Spleen (tissue), 11 donors: ENCODE data around the gene EDNRA. TPM values are rescaled to one million over a fixed set of nuclear protein-coding genes. Genes with fewer than 3 reads are reported as not detected.

Experiments
- DNase-seq: peaks from one replicate; pipeline ENCODE4 v3.0.0-alpha.2; 2020
- H3K27ac ChIP-seq, 8 donors: fragments of 200-600 bp; sonication (generic) in 7 of 8; 1 replicate in 4 of 8; 2 replicates in 4 of 8; pipeline versions ENCODE4 v1.5.0 to v1.8.0; 2016 to 2021; ENCODE audit warnings: inconsistent platforms in 4 of 8, mild to moderate bottlenecking in 4 of 8, moderate library complexity in 1 of 8
- H3K27me3 ChIP-seq, 7 donors: fragments of 200-600 bp; sonication (generic) in 6 of 7; replicated peaks in 1 of 7; 1 replicate in 4 of 7; 2 replicates in 3 of 7; pipeline versions ENCODE4 v1.5.0 to v1.8.0; 2016 to 2021; ENCODE audit warnings: inconsistent platforms in 3 of 7, mild to moderate bottlenecking in 1 of 7
- H3K36me3 ChIP-seq, 6 donors: fragments of 200-600 bp; sonication (generic) in 5 of 6; 1 replicate in 4 of 6; 2 replicates in 2 of 6; pipeline versions ENCODE4 v1.5.0 to v1.8.0; 2016 to 2021; ENCODE audit warnings: inconsistent platforms in 2 of 6
- H3K4me1 ChIP-seq, 6 donors: fragments of 200-600 bp; sonication (generic) in 5 of 6; 1 replicate in 3 of 6; 2 replicates in 3 of 6; pipeline versions ENCODE4 v1.5.0 to v1.8.0; 2016 to 2021; ENCODE audit warnings: inconsistent platforms in 3 of 6
- H3K4me3 ChIP-seq, 8 donors: fragments of 200-600 bp; sonication (generic) in 7 of 8; 1 replicate in 4 of 8; 2 replicates in 4 of 8; pipeline versions ENCODE4 v1.5.0 to v1.8.0; 2016 to 2021; ENCODE audit warnings: inconsistent platforms in 4 of 8, mild to moderate bottlenecking in 4 of 8, moderate library complexity in 2 of 8
- H3K9me3 ChIP-seq, 8 donors: fragments of 200-600 bp; sonication (generic) in 7 of 8; 1 replicate in 4 of 8; 2 replicates in 4 of 8; pipeline versions ENCODE4 v1.5.0 to v1.8.0; 2016 to 2021; ENCODE audit warnings: inconsistent platforms in 4 of 8
- POLR2A ChIP-seq, 3 donors: fragments of 450-650 bp; IDR thresholded peaks; one replicate each; pipeline ENCODE4 v1.5.1; 2017; ENCODE audit warnings: antibody characterized with exemption in 3 of 3, mild to moderate bottlenecking in 1 of 3
- POLR2AphosphoS5 ChIP-seq, 3 donors: sonication (generic); formaldehyde crosslinking; IDR thresholded peaks; one replicate each; pipeline ENCODE4 v1.5.1; 2017; ENCODE audit warnings: antibody characterized with exemption in 3 of 3
- WGBS, 5 donors: extraction: QIAGEN DNeasy Blood & Tissue Kit in 3 of 5; methylation state at CpG; one replicate each; pipeline versions ENCODE4 v1.1.5 to v1.1.7; 2013 to 2018; 5-methylcytosine and 5-hydroxymethylcytosine counted together
- intact Hi-C: fragments of 100-400 bp; cut with DNase I; formaldehyde crosslinking; loops from one replicate; pipeline ENCODE4 v1.15.0; 2023; ENCODE audit warnings: low total_unique reads
- polyA plus RNA-seq, 3 donors: library from polyadenylated mRNA; stranded (reverse); fragments of 200-250 nt; gene quantifications; one replicate each; pipeline ENCODE4 v1.2.1, GENCODE V29; 2013
- total RNA-seq, 7 donors: library from RNA; depleted of rRNA in 3 of 7; stranded (reverse); fragments of >200 nt in 3 of 7; fragmentation: NEBNext Ultra II Directional in 4 of 7; extraction: Animal tissue kit (Norgen Biotek cat#: 25700) in 4 of 7; gene quantifications; one replicate each; pipeline versions ENCODE4 v1.1.0 to v1.2.1, GENCODE V29; 2016 to 2021
- TF ChIP-seq, protein P1 (sequence below), 11 experiments: fragments of 200-600 bp in 7 of 11; fragments of 450-650 bp in 4 of 11; sonication (generic) in 4 of 11; IDR thresholded peaks in 8 of 11; conservative IDR thresholded peaks in 3 of 11; 1 replicate in 7 of 11; 2 replicates in 4 of 11; pipeline versions ENCODE4 v1.4.0 to v1.8.0; 2016 to 2021; ENCODE audit warnings: antibody characterized with exemption in 11 of 11, inconsistent platforms in 4 of 11, mild to moderate bottlenecking in 1 of 11
- donor health status: healthy with polysubstance abuse.
- donor health status: DM: no; HTN: no; CAD: no; lungs with moderate emphysema.
- donor health status: DM: no; HTN: no; CAD: no.
- donor health status: Bipolar disorder and iron deficiency.
- donor health status: healthy.
- donor health status: DM: no; HTN: no; CAD: no.
- donor health status: DM: yes; HTN: yes; CAD: no.

The EDNRA gene
- total and polyA plus RNA-seq, 10 donors = 1.0 to 21.4 (median 8.7) TPM

DNA sequence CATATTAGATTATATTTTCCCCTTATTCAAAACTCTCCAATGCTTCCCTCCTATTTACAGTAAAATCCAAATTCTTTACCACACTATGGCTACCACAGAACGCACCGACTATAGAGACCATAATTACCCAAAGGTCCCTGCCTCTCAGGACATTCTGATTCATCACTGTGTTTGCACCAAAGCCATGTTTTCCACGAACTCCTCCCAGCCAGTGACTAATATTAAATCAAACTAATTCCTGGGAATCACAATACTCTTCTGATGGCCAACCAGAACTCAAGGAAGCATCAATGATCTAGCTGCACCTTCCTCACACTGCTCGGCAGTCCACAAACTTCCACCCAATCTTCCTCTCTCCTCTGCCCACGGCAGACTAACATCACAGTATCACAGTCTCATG is 24.2 kb upstream of the EDNRA start:
- no peak for TF ChIP-seq POLR2AphosphoS5 (IDR thresholded peaks at IDR 0.05)
- TF ChIP-seq POLR2A (IDR thresholded peaks at IDR 0.05) = no peak
- TF ChIP-seq, protein P1, sequence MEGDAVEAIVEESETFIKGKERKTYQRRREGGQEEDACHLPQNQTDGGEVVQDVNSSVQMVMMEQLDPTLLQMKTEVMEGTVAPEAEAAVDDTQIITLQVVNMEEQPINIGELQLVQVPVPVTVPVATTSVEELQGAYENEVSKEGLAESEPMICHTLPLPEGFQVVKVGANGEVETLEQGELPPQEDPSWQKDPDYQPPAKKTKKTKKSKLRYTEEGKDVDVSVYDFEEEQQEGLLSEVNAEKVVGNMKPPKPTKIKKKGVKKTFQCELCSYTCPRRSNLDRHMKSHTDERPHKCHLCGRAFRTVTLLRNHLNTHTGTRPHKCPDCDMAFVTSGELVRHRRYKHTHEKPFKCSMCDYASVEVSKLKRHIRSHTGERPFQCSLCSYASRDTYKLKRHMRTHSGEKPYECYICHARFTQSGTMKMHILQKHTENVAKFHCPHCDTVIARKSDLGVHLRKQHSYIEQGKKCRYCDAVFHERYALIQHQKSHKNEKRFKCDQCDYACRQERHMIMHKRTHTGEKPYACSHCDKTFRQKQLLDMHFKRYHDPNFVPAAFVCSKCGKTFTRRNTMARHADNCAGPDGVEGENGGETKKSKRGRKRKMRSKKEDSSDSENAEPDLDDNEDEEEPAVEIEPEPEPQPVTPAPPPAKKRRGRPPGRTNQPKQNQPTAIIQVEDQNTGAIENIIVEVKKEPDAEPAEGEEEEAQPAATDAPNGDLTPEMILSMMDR (IDR thresholded peaks at IDR 0.05 in 8 of 11, conservative IDR thresholded peaks at IDR 0.05 in 3 of 11) = no peak
- Histone ChIP-seq H3K27me3 (no peaks in the 10 kb centered on the region), H3K4me1 (no peaks in the 10 kb centered on the region), H3K27ac (no peak overlapping the region), H3K36me3 (no peaks in the 10 kb centered on the region), H3K9me3 (no peaks in the 10 kb centered on the region), H3K4me3 (no peak overlapping the region)
- intact Hi-C loops = no loop called here
- 75 to 88% (median 83%) methylated on average over 5 of the region's 5 CpGs for WGBS, 5 donors
- no peak for DNase-seq

DNA sequence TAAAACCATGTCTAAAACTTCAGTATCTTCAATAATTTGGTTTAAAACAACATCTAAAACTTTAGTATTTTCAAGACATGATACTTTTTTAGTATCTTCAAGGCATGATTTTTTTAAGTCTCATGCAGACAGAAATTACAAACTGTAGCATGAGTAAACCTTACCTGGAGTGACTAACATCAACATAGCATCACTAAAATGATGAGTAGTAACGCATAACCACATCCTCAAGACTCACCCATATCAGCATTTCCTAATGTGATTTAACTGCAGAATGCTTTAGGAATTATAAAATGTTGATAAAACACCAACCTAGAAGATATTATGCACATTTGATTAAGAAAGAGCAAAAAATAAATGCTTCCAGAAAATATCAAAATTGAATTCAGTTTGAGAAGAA is 19.7 kb upstream of the EDNRA start:
- intact Hi-C loops = no loop called here
- no peaks in the 10 kb centered on the region for H3K36me3 ChIP-seq
- no peak overlapping the region for H3K4me3 ChIP-seq
- 76 to 90% (median 81%) methylated on average over 1 of the region's 1 CpG for WGBS, 5 donors
- TF ChIP-seq, protein P1 (IDR thresholded peaks at IDR 0.05 in 8 of 11, conservative IDR thresholded peaks at IDR 0.05 in 3 of 11) = no peak
- TF ChIP-seq POLR2AphosphoS5 (IDR thresholded peaks at IDR 0.05) = no peak
- no peak for TF ChIP-seq POLR2A (IDR thresholded peaks at IDR 0.05)
- no peaks in the 10 kb centered on the region for H3K4me1 ChIP-seq
- H3K27ac ChIP-seq = no peak overlapping the region
- no peaks in the 10 kb centered on the region for H3K27me3 ChIP-seq
- DNase-seq = no peak
- H3K9me3 ChIP-seq = peaks cover 0 to 9% (median 8%) of the 10 kb centered on the region in 8 donors

DNA sequence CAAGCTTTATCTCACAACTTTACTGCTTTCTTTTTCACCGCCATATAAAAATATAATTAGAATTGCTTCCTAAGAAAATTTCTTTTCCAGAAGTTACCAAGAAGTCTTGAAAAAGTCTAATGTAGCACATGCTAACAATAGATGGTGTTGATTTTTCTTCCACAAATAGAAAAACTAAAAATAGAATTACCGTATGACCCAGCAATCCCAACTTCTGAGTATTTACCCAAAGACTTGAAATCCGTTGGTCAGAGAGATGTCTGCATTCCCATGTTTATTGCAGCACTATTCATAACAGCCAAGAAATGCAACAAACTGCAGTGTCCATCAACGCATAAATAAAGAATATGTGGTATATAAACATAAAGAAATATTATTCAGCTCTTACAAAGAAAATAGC is 17.8 kb upstream of the EDNRA start:
- intact Hi-C loops = no loop called here
- Histone ChIP-seq H3K36me3 (no peaks in the 10 kb centered on the region), H3K27ac (no peak overlapping the region), H3K27me3 (no peaks in the 10 kb centered on the region), H3K4me3 (no peak overlapping the region), H3K9me3 (peaks cover 0 to 9% (median 8%) of the 10 kb centered on the region in 8 donors), H3K4me1 (no peaks in the 10 kb centered on the region)
- WGBS, 5 donors = 72 to 87% (median 83%) methylated on average over 4 of the region's 4 CpGs
- DNase-seq = no peak
- TF ChIP-seq POLR2AphosphoS5 (IDR thresholded peaks at IDR 0.05) (no peak), POLR2A (IDR thresholded peaks at IDR 0.05) (no peak)
- TF ChIP-seq, protein P1 (IDR thresholded peaks at IDR 0.05 in 8 of 11, conservative IDR thresholded peaks at IDR 0.05 in 3 of 11) = no peak

DNA sequence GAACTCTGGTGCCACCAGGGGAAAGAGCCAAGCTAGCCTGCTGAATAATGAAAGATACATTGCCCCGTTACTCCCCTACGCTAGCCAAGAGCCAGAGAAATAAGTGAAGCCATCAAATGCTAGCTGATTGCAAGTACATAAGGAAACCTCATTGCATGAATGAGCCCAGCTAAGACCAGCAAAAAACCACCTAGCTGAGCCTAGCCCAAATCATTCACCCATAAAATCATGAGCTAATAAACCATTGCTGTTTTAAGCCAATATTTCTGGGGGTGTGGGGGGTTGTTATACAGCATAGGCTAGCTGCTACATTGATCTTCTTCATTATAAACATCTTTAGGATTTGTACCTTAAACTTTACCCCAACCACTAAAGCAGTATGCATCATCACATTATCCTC is 15.4 kb upstream of the EDNRA start:
- TF ChIP-seq, protein P1 (IDR thresholded peaks at IDR 0.05 in 8 of 11, conservative IDR thresholded peaks at IDR 0.05 in 3 of 11) = no peak
- TF ChIP-seq POLR2AphosphoS5 (IDR thresholded peaks at IDR 0.05) (no peak), POLR2A (IDR thresholded peaks at IDR 0.05) (no peak)
- Histone ChIP-seq H3K27me3 (no peaks in the 10 kb centered on the region), H3K9me3 (peaks cover 0 to 9% (median 8%) of the 10 kb centered on the region in 8 donors), H3K27ac (no peak overlapping the region), H3K4me3 (no peak overlapping the region), H3K4me1 (no peaks in the 10 kb centered on the region), H3K36me3 (no peaks in the 10 kb centered on the region)
- WGBS, 5 donors = 86 to 93% (median 89%) methylated on average over 2 of the region's 2 CpGs
- no peak for DNase-seq
- intact Hi-C loops = no loop called here
